HG03460 (cell line): ENCODE data around the gene MREG.

Experiments
- ATAC-seq: cut with Tn5 transposase; IDR thresholded peaks from one replicate; pipeline ENCODE4 v1.9.1; 2021; ENCODE audit not compliant: unreplicated experiment

MREG gene

GRCh38 chr2:216013080-216013909, at the start of gene MREG:
Gene MREG (minus strand): TSS chr2:216013551. CDS start chr2:216013327, 224 bp downstream.
- ATAC-seq = peak; percentile 42

- ATAC-seq = no peak
Measured at GRCh38 chr2:216059233-216059834, 46.0 kb upstream of the MREG start.

- peak; percentile 85 for ATAC-seq
Measured at GRCh38 chr2:216057688-216058193, 44.4 kb upstream of the MREG start.

- ATAC-seq = peak; percentile 38
Measured at GRCh38 chr2:216056739-216057138, 43.4 kb upstream of the MREG start.

- ATAC-seq = no peak
Measured at GRCh38 chr2:216055680-216056079, 42.3 kb upstream of the MREG start.

GRCh38 chr2:216052420-216052819, 39.1 kb upstream of the MREG start:
- ATAC-seq = no peak

GRCh38 chr2:216051350-216051749, 38.0 kb upstream of the MREG start:
- ATAC-seq = no peak

GRCh38 chr2:216049452-216049851, 36.1 kb upstream of the MREG start:
- ATAC-seq = no peak

- no peak for ATAC-seq
Measured at GRCh38 chr2:216047397-216047796, 34.0 kb upstream of the MREG start.

- ATAC-seq = peak; percentile 97
Measured at GRCh38 chr2:216044883-216045486, 31.6 kb upstream of the MREG start.

- no peak for ATAC-seq
Measured at GRCh38 chr2:216043949-216044348, 30.6 kb upstream of the MREG start.

GRCh38 chr2:216041438-216041837, 28.1 kb upstream of the MREG start:
- ATAC-seq = no peak

GRCh38 chr2:216039918-216040317, 26.6 kb upstream of the MREG start:
- no peak for ATAC-seq

- ATAC-seq = no peak
Measured at GRCh38 chr2:216034065-216034464, 20.7 kb upstream of the MREG start.

- ATAC-seq = peak; percentile 33
Measured at GRCh38 chr2:216033403-216033802, 20.1 kb upstream of the MREG start.

GRCh38 chr2:216031960-216032689, 18.8 kb upstream of the MREG start:
- peak; percentile 78 for ATAC-seq

- ATAC-seq = no peak
Measured at GRCh38 chr2:216030216-216030615, 16.9 kb upstream of the MREG start.

- ATAC-seq = no peak
Measured at GRCh38 chr2:216029416-216030129, 16.2 kb upstream of the MREG start.

- ATAC-seq = no peak
Measured at GRCh38 chr2:216024779-216025336, 11.5 kb upstream of the MREG start.

- peak; percentile 93 for ATAC-seq
Measured at GRCh38 chr2:216023055-216023648, 9.8 kb upstream of the MREG start.
